NCI-H748 (cell line): ENCODE data around the gene ELP1.

Source experiments
- DNase-seq: peaks from one replicate; lab custom pipeline; 2025; ENCODE audit not compliant: unreplicated experiment; lab: John Stamatoyannopoulos, UW

The ELP1 gene

GRCh38 chr9:108832179-108832500, 101.8 kb downstream of the ELP1 start:
- DNase-seq = no peak

GRCh38 chr9:108831496-108832178, 102.3 kb downstream of the ELP1 start:
- DNase-seq = no peak

- DNase-seq = no peak
Measured at GRCh38 chr9:108830272-108830671, 103.7 kb downstream of the ELP1 start.

- no peak for DNase-seq
Measured at GRCh38 chr9:108823829-108824228, 110.1 kb downstream of the ELP1 start.
